Progenitor cell of endocrine pancreas (in vitro differentiated cells): Measurements from ENCODE around the gene SEMG2. TPM values are rescaled to one million over a fixed set of nuclear protein-coding genes. Genes with fewer than 3 reads are reported as not detected.

ENCODE experiments used
- DNase-seq: peaks from one replicate; pipeline ENCODE4 v3.0.0; 2021; ENCODE audit warnings: low spot score; ENCODE audit not compliant: unreplicated experiment
- H3K27ac Mint-ChIP-seq: 2 replicates; pipeline ENCODE4 v1.8.0; 2021; ENCODE audit warnings: mild to moderate bottlenecking, moderate library complexity, mixed read lengths
- H3K27me3 Mint-ChIP-seq: 2 replicates; pipeline ENCODE4 v1.8.0; 2021; ENCODE audit warnings: mixed read lengths
- H3K36me3 Mint-ChIP-seq: 2 replicates; pipeline ENCODE4 v1.8.0; 2022; ENCODE audit warnings: mixed read lengths; ENCODE audit not compliant: insufficient read depth
- H3K4me1 Mint-ChIP-seq: 2 replicates; pipeline ENCODE4 v1.8.0; 2021; ENCODE audit warnings: low read depth, mixed read lengths
- H3K4me3 Mint-ChIP-seq: 2 replicates; pipeline ENCODE4 v1.8.0; 2021; ENCODE audit warnings: low read depth, mild to moderate bottlenecking, moderate library complexity, mixed read lengths
- H3K9me3 Mint-ChIP-seq: 2 replicates; pipeline ENCODE4 v1.8.0; 2021; ENCODE audit warnings: low read depth, mixed read lengths
- total RNA-seq: library from RNA; stranded (reverse); gene quantifications from 2 replicates; pipeline ENCODE4 v1.2.1, GENCODE V29; 2021
- TF ChIP-seq, protein P1 (sequence below): fragments of 200-600 bp; sonication (generic); IDR thresholded peaks from one replicate; pipeline ENCODE4 v1.5.0; 2021; ENCODE audit warnings: antibody characterized with exemption, mild to moderate bottlenecking; ENCODE audit not compliant: unreplicated experiment

Gene SEMG2
- total RNA-seq, 1 donor from 2014 or later = not detected

DNA sequence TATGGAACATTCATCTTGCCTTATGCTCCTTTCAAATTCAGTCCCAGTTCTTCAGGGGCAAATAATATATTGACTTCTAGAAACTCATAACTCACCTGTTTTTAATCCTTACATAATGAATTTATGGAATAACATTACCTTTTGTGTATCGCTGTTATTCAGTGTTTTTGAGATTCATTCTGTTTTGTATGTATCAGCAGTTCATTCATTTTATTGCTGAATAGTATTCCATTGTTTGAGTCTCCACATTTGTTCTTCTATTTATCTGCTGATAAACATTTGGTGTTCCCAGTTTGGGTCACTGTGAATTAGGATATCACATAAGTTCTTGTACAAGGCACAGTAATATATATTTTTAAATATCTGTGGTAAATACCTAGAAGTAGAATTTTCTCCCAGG lies 5.1 kb downstream of the SEMG2 start:
- peaks cover 5% of the 10 kb centered on the region for H3K4me1 Mint-ChIP-seq
- TF ChIP-seq, protein P1, sequence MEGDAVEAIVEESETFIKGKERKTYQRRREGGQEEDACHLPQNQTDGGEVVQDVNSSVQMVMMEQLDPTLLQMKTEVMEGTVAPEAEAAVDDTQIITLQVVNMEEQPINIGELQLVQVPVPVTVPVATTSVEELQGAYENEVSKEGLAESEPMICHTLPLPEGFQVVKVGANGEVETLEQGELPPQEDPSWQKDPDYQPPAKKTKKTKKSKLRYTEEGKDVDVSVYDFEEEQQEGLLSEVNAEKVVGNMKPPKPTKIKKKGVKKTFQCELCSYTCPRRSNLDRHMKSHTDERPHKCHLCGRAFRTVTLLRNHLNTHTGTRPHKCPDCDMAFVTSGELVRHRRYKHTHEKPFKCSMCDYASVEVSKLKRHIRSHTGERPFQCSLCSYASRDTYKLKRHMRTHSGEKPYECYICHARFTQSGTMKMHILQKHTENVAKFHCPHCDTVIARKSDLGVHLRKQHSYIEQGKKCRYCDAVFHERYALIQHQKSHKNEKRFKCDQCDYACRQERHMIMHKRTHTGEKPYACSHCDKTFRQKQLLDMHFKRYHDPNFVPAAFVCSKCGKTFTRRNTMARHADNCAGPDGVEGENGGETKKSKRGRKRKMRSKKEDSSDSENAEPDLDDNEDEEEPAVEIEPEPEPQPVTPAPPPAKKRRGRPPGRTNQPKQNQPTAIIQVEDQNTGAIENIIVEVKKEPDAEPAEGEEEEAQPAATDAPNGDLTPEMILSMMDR = no peak
- H3K27me3 Mint-ChIP-seq = peaks cover 60% of the 10 kb centered on the region
- H3K9me3 Mint-ChIP-seq = no peaks in the 10 kb centered on the region
- H3K4me3 Mint-ChIP-seq = no peak overlapping the region
- DNase-seq = no peak
- no peak overlapping the region for H3K27ac Mint-ChIP-seq
- no peaks in the 10 kb centered on the region for H3K36me3 Mint-ChIP-seq

DNA sequence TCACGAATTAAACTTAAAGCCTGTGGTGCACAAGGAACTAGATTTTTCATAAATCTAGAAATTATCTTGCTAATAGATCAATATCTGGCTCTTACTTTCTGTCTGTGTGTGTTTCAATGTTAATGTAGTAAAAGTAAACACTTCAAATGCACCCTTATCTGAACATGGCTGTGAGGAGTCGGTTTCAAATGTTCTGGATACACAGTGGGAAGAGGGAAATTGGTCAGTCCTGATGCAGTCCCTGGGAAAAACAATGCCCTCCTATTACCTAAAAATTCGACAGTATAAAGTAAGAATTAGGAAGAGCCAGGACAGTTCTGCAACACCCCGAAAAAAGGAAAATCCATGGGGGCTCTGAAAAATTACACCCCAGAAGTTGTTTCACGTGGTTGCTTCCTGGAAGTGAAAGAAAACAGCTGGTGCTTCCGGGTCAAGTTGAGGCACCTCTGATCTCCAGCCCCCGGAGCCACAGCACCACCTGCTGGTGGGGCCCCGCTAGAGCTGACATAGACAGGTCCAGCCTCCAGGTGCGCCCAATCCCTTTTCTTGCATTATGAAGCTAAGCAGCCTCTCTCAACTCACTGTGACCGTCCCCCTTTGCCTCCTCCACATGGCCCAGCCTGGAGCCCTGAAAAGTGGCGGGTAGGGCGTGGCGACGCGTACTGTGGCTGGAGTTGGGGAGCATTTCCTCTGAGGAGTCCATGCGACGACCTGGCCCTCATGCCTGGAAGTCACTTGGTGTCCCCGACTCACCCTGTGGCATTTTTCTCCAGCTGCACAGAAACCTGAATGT lies 8.3 kb downstream of the SEMG2 start:
- Mint-ChIP-seq H3K36me3 (no peaks in the 10 kb centered on the region), H3K27me3 (peaks cover 57% of the 10 kb centered on the region), H3K4me3 (no peak overlapping the region), H3K9me3 (peaks cover 5% of the 10 kb centered on the region), H3K27ac (no peak overlapping the region), H3K4me1 (peaks cover 5% of the 10 kb centered on the region)
- TF ChIP-seq, protein P1 = peak; percentile 53
- no peak for DNase-seq

DNA sequence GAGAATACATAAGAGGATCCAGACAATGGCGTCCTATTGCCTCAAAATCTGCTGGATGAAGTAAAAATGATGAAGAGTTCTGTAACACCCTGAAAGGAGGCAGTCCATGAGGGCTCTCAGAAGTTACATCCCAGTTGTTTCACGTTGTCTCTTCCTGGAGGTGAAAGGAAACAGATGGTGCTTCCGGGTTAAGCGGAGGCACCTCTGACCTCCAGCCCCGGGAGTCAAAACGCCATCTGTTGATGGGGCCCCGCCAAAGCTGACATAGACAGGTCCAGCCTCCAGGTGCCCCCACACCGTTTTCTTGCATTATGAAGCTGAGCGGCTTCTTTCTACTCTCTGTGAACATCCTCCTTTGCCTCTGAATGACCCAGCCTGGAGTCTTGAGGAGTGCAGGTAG lies 9.5 kb downstream of the SEMG2 start:
- no peaks in the 10 kb centered on the region for H3K36me3 Mint-ChIP-seq
- TF ChIP-seq, protein P1 = no peak
- no peak for DNase-seq
- H3K4me3 Mint-ChIP-seq = no peak overlapping the region
- H3K4me1 Mint-ChIP-seq = peaks cover 5% of the 10 kb centered on the region
- H3K9me3 Mint-ChIP-seq = peaks cover 6% of the 10 kb centered on the region
- H3K27me3 Mint-ChIP-seq = peaks cover 48% of the 10 kb centered on the region
- no peak overlapping the region for H3K27ac Mint-ChIP-seq

DNA sequence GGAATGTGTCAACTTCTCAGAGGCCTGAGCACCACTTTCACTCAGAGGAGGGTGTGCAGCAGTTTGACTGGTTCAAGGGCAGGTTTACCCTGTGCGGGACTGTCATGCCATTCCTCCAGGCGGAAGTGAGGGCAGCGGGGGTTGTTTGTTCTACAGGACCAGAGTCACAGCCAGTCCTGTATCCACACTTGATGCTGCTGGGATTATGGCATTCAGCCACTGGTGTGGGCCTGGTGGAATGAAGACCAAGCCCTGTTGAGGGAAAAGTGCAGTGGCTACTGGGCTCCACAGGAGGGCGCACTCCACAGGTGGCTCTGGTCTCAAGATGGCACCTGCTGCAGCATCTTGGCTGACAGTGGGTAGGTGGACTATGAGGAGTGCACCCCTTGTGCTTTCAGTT lies 14.8 kb downstream of the SEMG2 start:
- H3K27ac Mint-ChIP-seq = no peak overlapping the region
- TF ChIP-seq, protein P1 = peak; percentile 36
- no peaks in the 10 kb centered on the region for H3K4me1 Mint-ChIP-seq
- peaks cover 6% of the 10 kb centered on the region for H3K9me3 Mint-ChIP-seq
- peaks cover 41% of the 10 kb centered on the region for H3K27me3 Mint-ChIP-seq
- no peak overlapping the region for H3K4me3 Mint-ChIP-seq
- DNase-seq = no peak
- no peaks in the 10 kb centered on the region for H3K36me3 Mint-ChIP-seq

DNA sequence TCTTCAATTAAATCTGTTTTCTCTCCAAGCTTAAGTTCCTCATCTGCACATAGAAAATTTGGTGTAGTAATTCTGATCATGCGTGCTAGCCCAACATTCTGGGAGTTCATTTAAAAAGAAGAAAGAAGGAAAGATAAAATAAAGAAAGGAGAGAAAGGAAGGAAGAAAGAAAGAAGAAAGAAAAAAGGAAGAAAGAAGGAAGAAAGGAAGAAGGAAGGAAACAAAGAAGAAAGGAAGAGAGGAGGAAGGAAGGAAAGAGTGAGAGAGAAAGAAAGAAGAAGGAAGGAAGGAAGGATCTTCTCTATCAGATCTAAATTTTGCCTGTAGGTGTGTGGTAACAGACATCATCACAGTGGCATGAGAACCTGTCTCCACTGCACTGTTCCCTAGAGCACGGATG lies 17.0 kb downstream of the SEMG2 start:
- H3K27ac Mint-ChIP-seq = no peak overlapping the region
- TF ChIP-seq, protein P1 = no peak
- H3K4me3 Mint-ChIP-seq = no peak overlapping the region
- H3K36me3 Mint-ChIP-seq = no peaks in the 10 kb centered on the region
- peaks cover 6% of the 10 kb centered on the region for H3K9me3 Mint-ChIP-seq
- H3K4me1 Mint-ChIP-seq = no peaks in the 10 kb centered on the region
- H3K27me3 Mint-ChIP-seq = peaks cover 42% of the 10 kb centered on the region
- DNase-seq = no peak
